CD14-positive monocyte (primary cell): ENCODE data around the gene FBXL2. TPM values are rescaled to one million over a fixed set of nuclear protein-coding genes. Genes with fewer than 3 reads are reported as not detected.
A peak's percentile ranks its signal among the peaks of the same experiment; 100 is the strongest.

ENCODE experiments used
- DNase-seq, 3 donors: peaks; one replicate each; pipeline ENCODE4 v3.0.0-alpha.2; 2011 to 2022
- H2AFZ ChIP-seq: 2 replicates; pipeline ENCODE4 v1.6.0; 2012; ENCODE audit warnings: mild to moderate bottlenecking, low read depth, low read length, inconsistent platforms; ENCODE audit not compliant: insufficient read depth, poor library complexity, severe bottlenecking
- H3K27ac ChIP-seq, 2 donors: 1 replicate in 1 of 2; 2 replicates in 1 of 2; pipeline ENCODE4 v1.5.1; 2012 to 2013; ENCODE audit warnings: low read length in 2 of 2, control low read depth in 1 of 2, inconsistent platforms in 1 of 2, low read depth in 1 of 2, mild to moderate bottlenecking in 1 of 2
- H3K27me3 ChIP-seq, 2 donors: one replicate each; pipeline versions ENCODE4 v1.6.0 to v1.6.1; 2011 to 2013; ENCODE audit warnings: low read length in 2 of 2; ENCODE audit not compliant: control insufficient read depth in 2 of 2, insufficient read depth in 2 of 2
- H3K36me3 ChIP-seq, 2 donors: replicated peaks in 1 of 2; 1 replicate in 1 of 2; 2 replicates in 1 of 2; pipeline versions ENCODE4 v1.5.1 to v1.6.1; 2012 to 2013; ENCODE audit warnings: low read length in 2 of 2, control low read depth in 1 of 2, inconsistent platforms in 1 of 2, mild to moderate bottlenecking in 1 of 2; ENCODE audit not compliant: insufficient read depth in 2 of 2, control insufficient read depth in 1 of 2
- H3K4me1 ChIP-seq, 2 donors: 1 replicate in 1 of 2; 2 replicates in 1 of 2; pipeline versions ENCODE4 v1.5.1 to v1.6.1; 2012 to 2013; ENCODE audit warnings: low read length in 2 of 2, control low read depth in 1 of 2, inconsistent platforms in 1 of 2, mild to moderate bottlenecking in 1 of 2, moderate library complexity in 1 of 2; ENCODE audit not compliant: insufficient read depth in 2 of 2, control insufficient read depth in 1 of 2
- H3K4me2 ChIP-seq: replicated peaks from 2 replicates; pipeline ENCODE3; 2012; ENCODE audit warnings: low read length, moderate library complexity, mild to moderate bottlenecking; ENCODE audit not compliant: poor library complexity, severe bottlenecking; ENCODE audit errors: extremely low read depth
- H3K4me3 ChIP-seq, 3 experiments: fragments of 200-600 bp in 1 of 3; sonication (generic) in 1 of 3; replicated peaks in 1 of 3; 1 replicate in 2 of 3; 2 replicates in 1 of 3; pipeline ENCODE4 v1.5.1; 2011 to 2013; ENCODE audit warnings: low read length in 3 of 3, mild to moderate bottlenecking in 3 of 3, control low read depth in 2 of 3, low read depth in 2 of 3, inconsistent platforms in 1 of 3, moderate library complexity in 1 of 3
- H3K79me2 ChIP-seq: 2 replicates; pipeline ENCODE4 v1.6.0; 2012; ENCODE audit warnings: mild to moderate bottlenecking, control low read depth, inconsistent platforms, low read length, moderate library complexity; ENCODE audit not compliant: insufficient read depth
- H3K9ac ChIP-seq: 2 replicates; pipeline ENCODE4 v1.6.0; 2017; ENCODE audit warnings: low read length, mild to moderate bottlenecking; ENCODE audit not compliant: insufficient read depth, poor library complexity, severe bottlenecking
- H3K9me3 ChIP-seq, 2 donors: replicated peaks in 1 of 2; 1 replicate in 1 of 2; 2 replicates in 1 of 2; pipeline versions ENCODE4 v1.5.1 to v1.6.1; 2012 to 2013; ENCODE audit warnings: low read length in 2 of 2, control low read depth in 1 of 2; ENCODE audit not compliant: control insufficient read depth in 1 of 2, insufficient read depth in 1 of 2
- H4K20me1 ChIP-seq: 2 replicates; pipeline ENCODE4 v1.6.0; 2012; ENCODE audit warnings: mild to moderate bottlenecking, low read length, control low read depth, moderate library complexity; ENCODE audit not compliant: insufficient read depth
- H3K27ac Mint-ChIP-seq, 7 donors: one replicate each; pipeline ENCODE4 v1.8.0; 2020; ENCODE audit warnings: mild to moderate bottlenecking in 7 of 7, mixed read lengths in 7 of 7, moderate library complexity in 6 of 7, inconsistent platforms in 2 of 7
- H3K27me3 Mint-ChIP-seq, 3 donors: one replicate each; pipeline ENCODE4 v1.8.0; 2021 to 2022; ENCODE audit warnings: low read depth in 3 of 3, mild to moderate bottlenecking in 3 of 3, mixed read lengths in 3 of 3, moderate library complexity in 3 of 3, inconsistent platforms in 1 of 3
- H3K36me3 Mint-ChIP-seq, 2 donors: one replicate each; pipeline ENCODE4 v1.8.0; 2020; ENCODE audit warnings: mixed read lengths in 2 of 2, inconsistent platforms in 1 of 2, mild to moderate bottlenecking in 1 of 2
- H3K4me1 Mint-ChIP-seq: one replicate; pipeline ENCODE4 v1.8.0; 2020; ENCODE audit warnings: mild to moderate bottlenecking, mixed read lengths
- H3K4me3 Mint-ChIP-seq, 2 donors: one replicate each; pipeline ENCODE4 v1.8.0; 2020; ENCODE audit warnings: mild to moderate bottlenecking in 2 of 2, mixed read lengths in 2 of 2, moderate library complexity in 1 of 2
- H3K9me3 Mint-ChIP-seq, 7 donors: one replicate each; pipeline ENCODE4 v1.8.0; 2020 to 2022; ENCODE audit warnings: mixed read lengths in 7 of 7, mild to moderate bottlenecking in 6 of 7, moderate library complexity in 6 of 7, inconsistent platforms in 2 of 7
- WGBS: methylation state at CpG from one replicate; pipeline ENCODE4 v1.1.5; 2013; ENCODE audit warnings: missing lambda C conversion rate; ENCODE audit not compliant: insufficient coverage; 5-methylcytosine and 5-hydroxymethylcytosine counted together
- intact Hi-C, 2 donors: fragments of 100-400 bp; cut with micrococcal nuclease; formaldehyde crosslinking; loops; one replicate each; pipeline versions ENCODE4 v1.15.0 to v1.15.1; 2023
- polyA plus RNA-seq, 3 donors: library from polyadenylated mRNA; depleted of rRNA in 1 of 3; unstranded in 2 of 3; stranded (reverse) in 1 of 3; fragments of 300-500 nt in 2 of 3; fragments of >200 nt in 1 of 3; fragmentation: Illumina TruSeq in 2 of 3; gene quantifications; 1 replicate in 2 of 3; 2 replicates in 1 of 3; pipeline ENCODE4 v1.2.3, GENCODE V29; 2012 to 2021
- TF ChIP-seq, protein P1 (sequence below): fragments of 200-600 bp; IDR thresholded peaks from one replicate; pipeline ENCODE4 v1.8.0; 2022; ENCODE audit warnings: antibody characterized with exemption, mild to moderate bottlenecking

FBXL2 gene
- polyA plus RNA-seq, 3 donors, result not detected

DNA sequence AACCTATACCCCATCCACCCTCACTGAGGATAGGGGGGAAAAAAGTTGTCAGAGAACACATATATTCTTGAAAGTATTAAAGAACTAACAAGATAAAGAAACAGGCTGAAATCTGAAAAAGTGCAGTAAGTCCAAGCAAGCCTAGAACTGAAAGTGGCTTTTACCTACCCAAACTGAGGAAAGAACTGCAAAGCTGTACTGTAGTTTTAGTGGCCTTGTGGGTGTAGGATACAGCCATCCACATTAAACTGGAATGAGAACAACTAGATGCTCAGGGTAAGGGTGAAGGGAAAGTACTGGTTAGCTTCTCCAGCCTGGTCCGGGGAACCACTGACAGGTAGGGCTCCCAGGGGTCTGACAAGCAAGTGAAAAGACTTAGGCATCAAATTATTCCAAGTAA lies 152.8 kb downstream of the FBXL2 start:
- H3K9me3 ChIP-seq, result no peaks in the 10 kb centered on the region
- H3K4me1 Mint-ChIP-seq, result peaks cover 86% of the 10 kb centered on the region
- no peak overlapping the region for H3K9ac ChIP-seq
- H3K27me3 Mint-ChIP-seq, result no peaks in the 10 kb centered on the region
- no peaks in the 10 kb centered on the region for H3K36me3 ChIP-seq
- no CpG with 5 or more reads among the region's 1 CpG for WGBS
- H3K4me2 ChIP-seq, result no peak overlapping the region
- no peaks in the 10 kb centered on the region for H3K27me3 ChIP-seq
- H3K9me3 Mint-ChIP-seq, result peaks cover 0 to 3% (median 0%) of the 10 kb centered on the region in 7 donors
- no peak overlapping the region for H3K4me3 ChIP-seq
- H3K36me3 Mint-ChIP-seq, result peaks cover 3 to 13% of the 10 kb centered on the region in 2 donors
- H2AFZ ChIP-seq, result no peak overlapping the region
- TF ChIP-seq, protein P1, sequence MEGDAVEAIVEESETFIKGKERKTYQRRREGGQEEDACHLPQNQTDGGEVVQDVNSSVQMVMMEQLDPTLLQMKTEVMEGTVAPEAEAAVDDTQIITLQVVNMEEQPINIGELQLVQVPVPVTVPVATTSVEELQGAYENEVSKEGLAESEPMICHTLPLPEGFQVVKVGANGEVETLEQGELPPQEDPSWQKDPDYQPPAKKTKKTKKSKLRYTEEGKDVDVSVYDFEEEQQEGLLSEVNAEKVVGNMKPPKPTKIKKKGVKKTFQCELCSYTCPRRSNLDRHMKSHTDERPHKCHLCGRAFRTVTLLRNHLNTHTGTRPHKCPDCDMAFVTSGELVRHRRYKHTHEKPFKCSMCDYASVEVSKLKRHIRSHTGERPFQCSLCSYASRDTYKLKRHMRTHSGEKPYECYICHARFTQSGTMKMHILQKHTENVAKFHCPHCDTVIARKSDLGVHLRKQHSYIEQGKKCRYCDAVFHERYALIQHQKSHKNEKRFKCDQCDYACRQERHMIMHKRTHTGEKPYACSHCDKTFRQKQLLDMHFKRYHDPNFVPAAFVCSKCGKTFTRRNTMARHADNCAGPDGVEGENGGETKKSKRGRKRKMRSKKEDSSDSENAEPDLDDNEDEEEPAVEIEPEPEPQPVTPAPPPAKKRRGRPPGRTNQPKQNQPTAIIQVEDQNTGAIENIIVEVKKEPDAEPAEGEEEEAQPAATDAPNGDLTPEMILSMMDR, result no peak
- no peak overlapping the region for H3K4me3 Mint-ChIP-seq
- peaks cover 73 to 80% of the 10 kb centered on the region in 2 donors for H3K4me1 ChIP-seq
- H3K27ac ChIP-seq, result peak overlapping the region in 1 of 2 donors; percentile 74
- DNase-seq, result no peak
- H4K20me1 ChIP-seq, result peaks cover 94% of the 10 kb centered on the region
- peak overlapping the region; percentile 78 to 97 (median 89) for H3K27ac Mint-ChIP-seq
- peaks cover 100% of the 10 kb centered on the region for H3K79me2 ChIP-seq
- intact Hi-C loops, result loop anchor here in 1 of 2 donors (10.0 kb wide), 1 partner anchor 315 kb away; the partner anchor contains the start of gene CRTAP

DNA sequence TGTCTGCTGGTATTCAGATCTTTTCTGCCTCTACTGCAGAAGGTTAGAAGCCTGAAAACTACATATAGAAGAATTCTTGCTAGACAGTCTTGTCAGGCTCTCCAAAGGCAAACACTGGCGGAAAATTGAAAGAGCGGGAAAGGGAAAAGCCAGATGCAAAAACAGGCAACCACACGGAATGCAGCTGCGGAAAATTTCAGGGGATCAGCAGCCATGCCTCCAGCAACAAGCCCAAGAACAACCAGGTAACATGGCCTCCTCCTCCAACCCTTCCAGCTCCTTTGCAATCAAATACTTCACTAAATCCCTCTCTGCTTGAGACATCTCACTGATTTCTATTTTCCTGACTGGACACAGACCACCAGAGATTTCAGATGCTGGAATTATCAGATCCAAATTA lies 153.3 kb downstream of the FBXL2 start:
- H3K4me3 Mint-ChIP-seq, result no peak overlapping the region
- Histone ChIP-seq H3K4me3 (no peak overlapping the region), H3K36me3 (no peaks in the 10 kb centered on the region), H3K9me3 (no peaks in the 10 kb centered on the region), H2AFZ (no peak overlapping the region), H3K27me3 (no peaks in the 10 kb centered on the region), H3K9ac (no peak overlapping the region), H4K20me1 (peaks cover 95% of the 10 kb centered on the region), H3K27ac (peak overlapping the region in 1 of 2 donors; percentile 74), H3K4me1 (peaks cover 71 to 80% of the 10 kb centered on the region in 2 donors), H3K4me2 (no peak overlapping the region), H3K79me2 (peaks cover 100% of the 10 kb centered on the region)
- H3K27ac Mint-ChIP-seq, result peak overlapping the region in 6 of 7 donors; percentile 58 to 95 (median 82)
- H3K27me3 Mint-ChIP-seq, result no peaks in the 10 kb centered on the region
- peaks cover 0 to 10% of the 10 kb centered on the region in 2 donors for H3K36me3 Mint-ChIP-seq
- peaks cover 86% of the 10 kb centered on the region for H3K4me1 Mint-ChIP-seq
- TF ChIP-seq, protein P1, result no peak
- 96% methylated on average over 4 of the region's 4 CpGs for WGBS
- H3K9me3 Mint-ChIP-seq, result peaks cover 0 to 3% (median 0%) of the 10 kb centered on the region in 7 donors
- intact Hi-C loops, result loop anchor here in 1 of 2 donors (10.0 kb wide), 1 partner anchor 316 kb away; the partner anchor contains the start of gene CRTAP
- DNase-seq, result no peak
